K562 (cell line): ENCODE results near the gene RALB. TPM values are rescaled to one million over a fixed set of nuclear protein-coding genes. Genes with fewer than 3 reads are reported as not detected.
"Not testable (repeated sequence)": the region's sequence is repeated elsewhere in the genome, so short reads cannot be mapped to it uniquely, and the experiment has no call there.

ENCODE experiments used
- ATAC-seq: fragments of 200-7000 bp; cut with Tn5 transposase; 3 replicates; pipeline ENCODE4 v1.9.1; 2020; ENCODE audit warnings: moderate library complexity
- BruUV-seq: library from RNA; stranded (reverse); fragments of 400-500 nt; replicated peaks from 2 replicates; lab custom pipeline; 2021; lab: Mats Ljungman, UMichigan
- CTCF ChIA-PET: fragments of 300-600 bp; formaldehyde crosslinking; extraction: SDS; loops from one replicate; lab custom pipeline; 2021; ENCODE audit warnings: low intra/inter-chr PET ratio; lab: Yijun Ruan, JAX
- POLR2A ChIA-PET: fragments of 300-600, 350-650 bp; sonication (Branson Sonifier 250); formaldehyde crosslinking; extraction: SDS; loops from one replicate; lab custom pipeline; 2021; ENCODE audit warnings: antibody characterized with exemption, inconsistent platforms; lab: Yijun Ruan, JAX
- DNase-seq, 4 experiments: peaks; one replicate each; pipeline versions ENCODE4 v3.0.0 to v3.0.0-alpha.2; 2011 to 2018; ENCODE audit warnings: low spot score in 3 of 4, mixed read lengths in 3 of 4; ENCODE audit errors: extremely low read depth in 1 of 4
- FAIRE-seq: peaks from 2 replicates; lab custom pipeline; 2011; peaks lifted over from hg19 to GRCh38; lab: Jason Lieb, UNC
- H2AFZ ChIP-seq: 2 replicates; pipeline ENCODE4 v1.6.0; 2011; ENCODE audit warnings: low read depth, low read length, control low read depth, inconsistent platforms
- H3K27ac ChIP-seq: fragments of 200-600 bp; 3 replicates; pipeline ENCODE4 v1.8.0; 2011; ENCODE audit warnings: low read depth, mild to moderate bottlenecking, control low read depth, inconsistent platforms, low read length, moderate library complexity, mixed read lengths; ENCODE audit errors: extremely low read depth
- H3K27me3 ChIP-seq, 2 experiments: fragments of 300-600 bp in 1 of 2; 2 replicates in 1 of 2; 3 replicates in 1 of 2; pipeline versions ENCODE4 v1.6.0 to v1.8.0; 2011; ENCODE audit warnings: inconsistent platforms in 2 of 2, low read length in 2 of 2, mild to moderate bottlenecking in 1 of 2, mixed read lengths in 1 of 2, moderate library complexity in 1 of 2; ENCODE audit not compliant: control insufficient read depth in 2 of 2, insufficient read depth in 2 of 2
- H3K36me3 ChIP-seq: fragments of 300-600 bp; 3 replicates; pipeline ENCODE4 v1.8.0; 2011; ENCODE audit warnings: mild to moderate bottlenecking, low read length, inconsistent platforms; ENCODE audit not compliant: control insufficient read depth, insufficient read depth
- H3K4me1 ChIP-seq, 2 experiments: fragments of 200-600 bp in 1 of 2; replicated peaks in 1 of 2; 2 replicates in 1 of 2; 3 replicates in 1 of 2; pipeline versions ENCODE4 v1.5.1 to v1.8.0; 2011; ENCODE audit warnings: inconsistent platforms in 2 of 2, low read length in 2 of 2, mild to moderate bottlenecking in 1 of 2, mixed read lengths in 1 of 2, moderate library complexity in 1 of 2; ENCODE audit not compliant: control insufficient read depth in 2 of 2, insufficient read depth in 2 of 2
- H3K4me2 ChIP-seq: 2 replicates; pipeline ENCODE4 v1.6.1; 2011; ENCODE audit warnings: low read length, control low read depth, inconsistent platforms, mixed read lengths; ENCODE audit not compliant: insufficient read depth
- H3K4me3 ChIP-seq: fragments of 200-600 bp; sonication (generic), shearing (Covaris generic); 2 replicates; pipeline ENCODE4 v1.5.1; 2016; ENCODE audit warnings: control low read depth, inconsistent platforms
- H3K79me2 ChIP-seq: fragments of 200-600 bp; 3 replicates; pipeline ENCODE4 v1.8.0; 2011; ENCODE audit warnings: low read length, inconsistent platforms; ENCODE audit not compliant: control insufficient read depth, insufficient read depth
- H3K9ac ChIP-seq, 2 experiments: 2 replicates each; pipeline versions ENCODE4 v1.6.0 to v1.6.1; 2011; ENCODE audit warnings: low read depth in 2 of 2, low read length in 2 of 2, control low read depth in 1 of 2, inconsistent platforms in 1 of 2, mild to moderate bottlenecking in 1 of 2, mixed read lengths in 1 of 2; ENCODE audit not compliant: insufficient read depth in 1 of 2
- H3K9me1 ChIP-seq: one replicate; pipeline ENCODE4 v1.6.0; 2011; ENCODE audit warnings: inconsistent platforms, mild to moderate bottlenecking, low read length, moderate library complexity; ENCODE audit not compliant: control insufficient read depth, insufficient read depth
- H3K9me3 ChIP-seq: replicated peaks from 2 replicates; pipeline ENCODE4 v1.5.1; 2011; ENCODE audit warnings: low read depth, low read length, inconsistent platforms; ENCODE audit not compliant: control insufficient read depth, insufficient read depth
- H4K20me1 ChIP-seq: replicated peaks from 2 replicates; pipeline ENCODE4 v1.6.1; 2011; ENCODE audit warnings: low read length, inconsistent platforms, mixed read lengths; ENCODE audit not compliant: control insufficient read depth, insufficient read depth
- ZNF134 ChIP-seq: fragments of 250-450 bp; sonication (Bioruptor Pico); conservative IDR thresholded peaks from 2 replicates; pipeline ENCODE4 v1.4.0; 2020
- ZNF511 ChIP-seq: sonication (generic); formaldehyde crosslinking; IDR thresholded peaks from 2 replicates; pipeline ENCODE4 v1.8.0; 2022; ENCODE audit warnings: mild to moderate bottlenecking, missing genetic modification reagents
- ZNF586 ChIP-seq: fragments of 450-650 bp; formaldehyde crosslinking; conservative IDR thresholded peaks from 2 replicates; pipeline ENCODE4 v1.4.0; 2020; ENCODE audit warnings: mild to moderate bottlenecking, moderate library complexity
- ZNF644 ChIP-seq: fragments of 200-800 bp; sonication (Bioruptor generic); IDR thresholded peaks from 2 replicates; pipeline ENCODE4 v1.6.1; 2016; ENCODE audit warnings: low read depth, missing genetic modification characterization, missing compliant biosample characterization
- WGBS: fragments of 100-300 bp; shearing (Covaris generic); methylation state at CpG from one replicate; pipeline ENCODE4 v1.1.6; 2016; ENCODE audit warnings: low coverage, mixed read lengths; ENCODE audit not compliant: insufficient coverage; ENCODE audit errors: missing lambda C conversion rate; 5-methylcytosine and 5-hydroxymethylcytosine counted together
- in situ Hi-C: fragments of 300-500 bp; cut with MboI; formaldehyde crosslinking; loops from 4 replicates; pipeline ENCODE4 v1.15.0; 2018; ENCODE audit warnings: inconsistent platforms, mixed read lengths
- intact Hi-C: fragments of 100-400 bp; cut with micrococcal nuclease; formaldehyde crosslinking; loops from 2 replicates; pipeline ENCODE4 v1.14.2; 2022
- polyA plus RNA-seq, 8 experiments: library from polyadenylated mRNA; depleted of rRNA in 4 of 8; stranded (reverse) in 5 of 8; unstranded in 3 of 8; fragments of >200 nt; fragmentation: Nextera tagmentation in 2 of 8; fragmentation: Illumina TruSeq in 1 of 8; extraction: Ambion mirVana in 2 of 8; extraction: Trizol in 1 of 8; gene quantifications; 2 replicates each; pipeline versions ENCODE4 v1.2.1 to v1.2.3, GENCODE V29; 2011 to 2014; ENCODE audit warnings: inconsistent platforms in 1 of 8, missing spikeins in 1 of 8
- total RNA-seq, 7 experiments: library from RNA; depleted of rRNA in 6 of 7; stranded (reverse); fragments of >200 nt in 6 of 7; fragmentation: Illumina TruSeq in 2 of 7; extraction: Trizol in 2 of 7; gene quantifications; 2 replicates each; pipeline versions ENCODE4 v1.2.1 to v1.2.3, GENCODE V29; 2011 to 2021; ENCODE audit warnings: low replicate concordance in 1 of 7

The RALB gene
- total and polyA plus RNA-seq, 9 of the 15 experiments (the other 6 are each of a cell fraction or from before 2014, with no cell fraction given) = 14.8 to 65.6 (median 38.4) TPM

GRCh38 chr2:120258196-120258595 lies 5.5 kb downstream of the RALB start (continued):
- TF ChIP-seq ZNF134 = no peak
- TF ChIP-seq ZNF586 (CRISPR knock-in tag) = no peak
- TF ChIP-seq ZNF644 = no peak
- TF ChIP-seq ZNF511 (CRISPR knock-in tag) = no peak
- TF ChIP-seq, all 486 proteins: peak for 0

- H3K9ac ChIP-seq, H3K9me3 ChIP-seq, H3K9me1 ChIP-seq, H3K4me3 ChIP-seq, intact Hi-C loops, ATAC-seq, H3K36me3 ChIP-seq, DNase-seq, FAIRE-seq, H3K27ac ChIP-seq, H3K4me2 ChIP-seq, in situ Hi-C loops, H2AFZ ChIP-seq, CTCF ChIA-PET, BruUV-seq, H3K27me3 ChIP-seq, POLR2A ChIA-PET: not testable (repeated sequence)
- peaks cover 59% of the 10 kb centered on the region for H3K79me2 ChIP-seq
- peaks cover 25 to 46% of the 10 kb centered on the region in 2 experiments for H3K4me1 ChIP-seq
- WGBS = 63% methylated on average over 3 of the region's 15 CpGs
- peaks cover 14% of the 10 kb centered on the region for H4K20me1 ChIP-seq
Measured at GRCh38 chr2:120259939-120260338, 7.3 kb downstream of the RALB start.
